AG04450 (cell line): ENCODE data around the gene LMNTD2. TPM values are rescaled to one million over a fixed set of nuclear protein-coding genes. Genes with fewer than 3 reads are reported as not detected.

ENCODE experiments used
- CTCF ChIA-PET: fragments of 300-600, 350-600 bp; formaldehyde crosslinking; extraction: SDS; loops from one replicate; lab custom pipeline; 2022; ENCODE audit warnings: antibody characterized with exemption, inconsistent platforms; lab: Charles Lee
- POLR2A ChIA-PET: fragments of 350-600 bp; formaldehyde crosslinking; extraction: SDS; loops from one replicate; lab custom pipeline; 2021; ENCODE audit warnings: antibody characterized with exemption, inconsistent platforms; lab: Yijun Ruan, JAX
- DNase-seq: peaks from one replicate; pipeline ENCODE4 v3.0.0-alpha.2; 2011; ENCODE audit warnings: low read depth, low spot score
- H3K27ac ChIP-seq: one replicate; pipeline ENCODE4 v1.5.1; 2012; ENCODE audit warnings: low read depth, low read length, control low read depth
- H3K27me3 ChIP-seq: one replicate; pipeline ENCODE4 v1.6.0; 2012; ENCODE audit warnings: low read length; ENCODE audit not compliant: control insufficient read depth, insufficient read depth
- H3K4me3 ChIP-seq: 2 replicates; pipeline ENCODE4 v1.5.1; 2011; ENCODE audit warnings: mild to moderate bottlenecking, low read depth, low read length, control low read depth
- H3K9me3 ChIP-seq: 2 replicates; pipeline ENCODE4 v1.5.1; 2012; ENCODE audit warnings: low read length; ENCODE audit not compliant: control insufficient read depth, insufficient read depth
- polyA plus RNA-seq: library from polyadenylated mRNA; depleted of rRNA; stranded (reverse); fragments of >200 nt; gene quantifications from 2 replicates; pipeline ENCODE4 v1.2.3, GENCODE V29; 2011
- TF ChIP-seq, protein P1 (sequence below): IDR thresholded peaks from 2 replicates; pipeline ENCODE4 v1.5.1; 2011; ENCODE audit warnings: low read depth, low read length, control low read depth, inconsistent platforms

Gene LMNTD2
- polyA plus RNA-seq, 1 experiment = 0.32 TPM

DNA sequence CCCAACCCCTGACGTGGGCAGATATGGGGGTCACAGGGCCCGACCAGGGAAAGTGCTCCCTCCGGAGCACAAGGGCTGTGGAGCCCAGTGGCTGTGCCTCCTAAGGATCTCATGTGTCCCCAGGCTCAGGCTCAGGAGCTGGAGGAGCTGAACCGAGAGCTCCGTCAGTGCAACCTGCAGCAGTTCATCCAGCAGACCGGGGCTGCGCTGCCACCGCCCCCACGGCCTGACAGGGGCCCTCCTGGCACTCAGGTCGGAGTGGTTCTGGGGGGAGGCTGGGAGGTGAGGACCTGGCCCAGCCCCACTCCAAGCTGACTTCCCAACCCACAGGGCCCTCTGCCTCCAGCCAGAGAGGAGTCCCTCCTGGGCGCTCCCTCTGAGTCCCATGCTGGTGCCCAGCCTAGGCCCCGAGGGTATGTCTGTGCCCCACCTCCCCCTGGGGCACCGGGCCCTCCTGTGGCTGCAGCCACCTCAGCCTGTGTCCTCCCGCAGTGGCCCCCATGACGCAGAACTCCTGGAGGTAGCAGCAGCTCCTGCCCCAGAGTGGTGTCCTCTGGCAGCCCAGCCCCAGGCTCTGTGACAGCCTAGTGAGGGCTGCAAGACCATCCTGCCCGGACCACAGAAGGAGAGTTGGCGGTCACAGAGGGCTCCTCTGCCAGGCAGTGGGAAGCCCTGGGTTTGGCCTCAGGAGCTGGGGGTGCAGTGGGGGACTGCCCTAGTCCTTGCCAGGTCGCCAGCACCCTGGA, 2.7 kb upstream of the LMNTD2 start:
- DNase-seq = no peak
- Histone ChIP-seq H3K27ac (no peak overlapping the region), H3K4me3 (no peak overlapping the region), H3K9me3 (no peaks in the 10 kb centered on the region; the same call in 1 of the 2 replicates), H3K27me3 (peaks cover 11% of the 10 kb centered on the region)
- TF ChIP-seq, protein P1, sequence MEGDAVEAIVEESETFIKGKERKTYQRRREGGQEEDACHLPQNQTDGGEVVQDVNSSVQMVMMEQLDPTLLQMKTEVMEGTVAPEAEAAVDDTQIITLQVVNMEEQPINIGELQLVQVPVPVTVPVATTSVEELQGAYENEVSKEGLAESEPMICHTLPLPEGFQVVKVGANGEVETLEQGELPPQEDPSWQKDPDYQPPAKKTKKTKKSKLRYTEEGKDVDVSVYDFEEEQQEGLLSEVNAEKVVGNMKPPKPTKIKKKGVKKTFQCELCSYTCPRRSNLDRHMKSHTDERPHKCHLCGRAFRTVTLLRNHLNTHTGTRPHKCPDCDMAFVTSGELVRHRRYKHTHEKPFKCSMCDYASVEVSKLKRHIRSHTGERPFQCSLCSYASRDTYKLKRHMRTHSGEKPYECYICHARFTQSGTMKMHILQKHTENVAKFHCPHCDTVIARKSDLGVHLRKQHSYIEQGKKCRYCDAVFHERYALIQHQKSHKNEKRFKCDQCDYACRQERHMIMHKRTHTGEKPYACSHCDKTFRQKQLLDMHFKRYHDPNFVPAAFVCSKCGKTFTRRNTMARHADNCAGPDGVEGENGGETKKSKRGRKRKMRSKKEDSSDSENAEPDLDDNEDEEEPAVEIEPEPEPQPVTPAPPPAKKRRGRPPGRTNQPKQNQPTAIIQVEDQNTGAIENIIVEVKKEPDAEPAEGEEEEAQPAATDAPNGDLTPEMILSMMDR = no peak
- POLR2A ChIA-PET = no interaction called here
- CTCF ChIA-PET = no interaction called here

DNA sequence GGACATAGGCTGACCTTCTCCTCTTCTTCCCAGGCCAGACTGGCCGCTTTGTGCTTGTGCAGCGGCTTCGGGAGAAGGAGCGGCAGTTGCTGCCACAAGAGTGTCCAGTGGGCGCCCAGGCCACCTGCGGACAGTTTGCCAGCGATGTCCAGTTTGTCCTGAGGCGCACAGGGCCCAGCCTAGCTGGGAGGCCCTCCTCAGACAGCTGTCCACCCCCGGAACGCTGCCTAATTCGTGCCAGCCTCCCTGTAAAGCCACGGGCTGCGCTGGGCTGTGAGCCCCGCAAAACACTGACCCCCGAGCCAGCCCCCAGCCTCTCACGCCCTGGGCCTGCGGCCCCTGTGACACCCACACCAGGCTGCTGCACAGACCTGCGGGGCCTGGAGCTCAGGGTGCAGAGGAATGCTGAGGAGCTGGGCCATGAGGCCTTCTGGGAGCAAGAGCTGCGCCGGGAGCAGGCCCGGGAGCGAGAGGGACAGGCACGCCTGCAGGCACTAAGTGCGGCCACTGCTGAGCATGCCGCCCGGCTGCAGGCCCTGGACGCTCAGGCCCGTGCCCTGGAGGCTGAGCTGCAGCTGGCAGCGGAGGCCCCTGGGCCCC, 1.6 kb upstream of the LMNTD2 start:
- CTCF ChIA-PET = no interaction called here

DNA sequence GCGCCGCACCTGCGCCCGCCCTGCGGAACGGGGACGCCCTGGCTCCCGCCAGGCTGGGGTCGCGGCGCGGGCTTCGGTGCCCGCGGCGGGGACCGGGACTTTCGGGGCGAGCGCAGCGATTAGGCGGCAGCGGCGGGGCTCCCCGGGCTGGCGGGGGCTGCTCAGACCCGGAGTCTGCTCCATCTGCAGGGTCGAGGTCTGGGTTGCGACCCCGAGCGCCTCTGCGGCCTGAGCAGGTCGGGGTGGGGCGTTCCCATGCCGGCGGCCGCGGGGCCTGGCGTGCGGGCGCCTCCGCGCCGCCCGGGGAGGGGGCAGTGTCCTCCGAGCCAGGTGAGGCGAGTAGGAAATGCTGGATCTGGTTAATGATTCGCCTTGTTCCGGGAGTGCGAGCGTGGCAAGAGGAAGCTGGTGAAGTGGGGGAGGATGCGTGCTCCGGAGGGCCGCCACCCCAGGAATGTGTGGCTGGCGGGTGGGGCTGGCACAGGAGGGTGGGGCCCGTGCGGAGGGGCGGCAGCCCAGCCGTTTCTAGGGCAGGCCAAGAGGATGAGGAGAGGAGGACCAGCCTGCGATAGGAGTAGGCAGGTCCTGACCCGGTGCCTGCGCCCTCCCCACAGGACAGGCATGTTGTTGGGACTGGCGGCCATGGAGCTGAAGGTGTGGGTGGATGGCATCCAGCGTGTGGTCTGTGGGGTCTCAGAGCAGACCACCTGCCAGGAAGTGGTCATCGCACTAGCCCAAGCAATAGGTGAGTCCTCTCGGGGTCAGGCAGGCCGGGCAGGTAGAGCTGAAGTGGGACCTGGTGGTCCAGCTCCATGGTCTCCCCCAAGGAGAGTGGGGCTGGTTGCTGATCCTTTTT, 838 bp upstream of the LMNTD2 start:
- TF ChIP-seq, protein P1 = no peak
- Histone ChIP-seq H3K4me3 (peak overlapping the region; percentile 63), H3K27me3 (peaks cover 30% of the 10 kb centered on the region), H3K27ac (no peak overlapping the region), H3K9me3 (peaks cover under 1% of the 10 kb centered on the region; the same call in 1 of the 2 replicates)
- ChIA-PET CTCF (no interaction called here), POLR2A (no interaction called here)
- no peak for DNase-seq

More for the DNA sequence above, 1.6 kb upstream of the LMNTD2 start:
- no peak overlapping the region for H3K27ac ChIP-seq
- peaks cover 22% of the 10 kb centered on the region for H3K27me3 ChIP-seq
- no peak overlapping the region; the same call in 1 of the 2 replicates for H3K4me3 ChIP-seq
- no peak for DNase-seq
- no peaks in the 10 kb centered on the region; the same call in 1 of the 2 replicates for H3K9me3 ChIP-seq
- POLR2A ChIA-PET = no interaction called here
- TF ChIP-seq, protein P1 = no peak

DNA sequence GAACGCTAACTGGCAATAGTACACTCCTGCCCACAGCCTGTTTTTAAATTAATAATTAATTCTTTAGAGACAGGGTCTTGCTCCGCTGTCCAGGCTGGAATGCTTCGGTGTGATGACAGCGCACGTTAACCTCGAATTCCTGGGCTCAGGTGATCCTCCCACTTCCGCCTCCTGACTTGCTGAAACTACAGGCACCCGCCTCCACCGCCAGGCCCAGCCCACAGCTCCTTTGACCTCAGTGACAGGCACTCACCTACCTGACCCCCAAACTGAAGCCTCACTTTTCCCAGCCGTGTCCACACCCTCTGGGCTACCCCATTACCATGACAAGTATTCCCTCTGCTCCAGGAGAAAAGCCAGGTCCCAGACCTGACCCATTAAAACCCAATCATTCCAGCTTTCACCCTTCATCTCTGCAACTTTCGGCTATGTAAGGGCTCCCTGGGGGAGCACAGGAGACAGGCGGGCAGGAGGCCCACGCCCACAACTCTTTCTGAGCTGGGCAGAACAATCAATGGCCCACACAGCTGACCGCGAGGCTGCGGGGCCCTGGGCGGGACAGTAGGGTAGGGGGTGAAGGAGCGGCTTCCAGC, 730 bp downstream of the LMNTD2 start:
- no peak overlapping the region for H3K27ac ChIP-seq
- H3K4me3 ChIP-seq = peak overlapping the region; percentile 63
- H3K27me3 ChIP-seq = peaks cover 36% of the 10 kb centered on the region
- TF ChIP-seq, protein P1 = no peak
- peaks cover 3% of the 10 kb centered on the region; the same call in 1 of the 2 replicates for H3K9me3 ChIP-seq
- DNase-seq = no peak
- CTCF ChIA-PET = interaction anchor here (0.5 kb wide), 1 partner anchor 216 kb away, joined by 3 read pairs; no protein-coding TSS in a partner anchor
- POLR2A ChIA-PET = no interaction called here
